ENCODE measurements around the gene CREB5. TPM values are rescaled to one million over a fixed set of nuclear protein-coding genes. Genes with fewer than 3 reads are reported as not detected.

CREB5 gene
- total and polyA plus RNA-seq, 2 of the 8 experiments (the other 6 are each of a cell fraction or from before 2014, with no cell fraction given): 2.4 to 2.7 TPM

DNA sequence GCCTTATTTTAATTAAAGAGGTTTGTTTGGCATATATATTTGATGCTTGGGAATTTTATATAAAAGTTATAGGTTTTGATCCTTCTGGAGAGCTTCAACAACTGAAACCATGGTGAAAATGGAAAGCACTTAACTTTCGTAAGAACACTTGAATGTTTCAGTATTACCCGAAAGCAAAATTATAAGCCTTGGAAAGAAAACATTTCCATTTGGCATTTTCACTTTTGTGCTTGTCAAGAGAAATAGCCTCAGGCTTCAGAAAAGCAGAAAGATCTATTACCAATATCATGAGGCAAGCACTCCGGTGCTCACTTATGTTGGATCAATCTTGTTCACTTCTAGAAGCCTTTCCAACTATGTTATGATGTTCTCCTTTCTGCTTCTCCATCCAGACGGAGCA, 289.9 kb downstream of the CREB5 start (continued):
- no peak for TF ChIP-seq HDAC2 (IDR thresholded peaks at IDR 0.05; ENCODE audit: borderline replicate concordance in 1 of 2, low read depth in 2 of 2, low read length in 2 of 2)
- TF ChIP-seq ASH2L (IDR thresholded peaks at IDR 0.05; ENCODE audit: low read length): no peak
- TF ChIP-seq NRF1 (IDR thresholded peaks at IDR 0.05; ENCODE audit: low read depth, low read length): no peak
